DND-41 (cell line): Measurements from ENCODE around the gene SLC25A15.

ENCODE experiments used
- CTCF ChIP-seq: IDR thresholded peaks from 2 replicates; pipeline ENCODE4 v1.5.1; 2012; ENCODE audit warnings: borderline replicate concordance, low read length, moderate library complexity, mild to moderate bottlenecking; ENCODE audit not compliant: poor library complexity, severe bottlenecking; ENCODE audit errors: extremely low read depth
- EZH2 ChIP-seq: IDR thresholded peaks from 3 replicates; pipeline ENCODE4 v1.6.1; 2012; ENCODE audit warnings: borderline replicate concordance, low read depth, mild to moderate bottlenecking, moderate library complexity, low read length, inconsistent platforms; ENCODE audit not compliant: severe bottlenecking

GRCh38 chr13:40796649-40797048, 7.2 kb downstream of the SLC25A15 start:
- TF ChIP-seq CTCF: no peak
- no peak for TF ChIP-seq EZH2
